ENCODE data around the gene TEKT2. TPM values are rescaled to one million over a fixed set of nuclear protein-coding genes. Genes with fewer than 3 reads are reported as not detected.

Gene TEKT2
- total and polyA plus RNA-seq, 2 of the 8 experiments (the other 6 are each of a cell fraction or from before 2014, with no cell fraction given), result 1.6 to 1.7 TPM

DNA sequence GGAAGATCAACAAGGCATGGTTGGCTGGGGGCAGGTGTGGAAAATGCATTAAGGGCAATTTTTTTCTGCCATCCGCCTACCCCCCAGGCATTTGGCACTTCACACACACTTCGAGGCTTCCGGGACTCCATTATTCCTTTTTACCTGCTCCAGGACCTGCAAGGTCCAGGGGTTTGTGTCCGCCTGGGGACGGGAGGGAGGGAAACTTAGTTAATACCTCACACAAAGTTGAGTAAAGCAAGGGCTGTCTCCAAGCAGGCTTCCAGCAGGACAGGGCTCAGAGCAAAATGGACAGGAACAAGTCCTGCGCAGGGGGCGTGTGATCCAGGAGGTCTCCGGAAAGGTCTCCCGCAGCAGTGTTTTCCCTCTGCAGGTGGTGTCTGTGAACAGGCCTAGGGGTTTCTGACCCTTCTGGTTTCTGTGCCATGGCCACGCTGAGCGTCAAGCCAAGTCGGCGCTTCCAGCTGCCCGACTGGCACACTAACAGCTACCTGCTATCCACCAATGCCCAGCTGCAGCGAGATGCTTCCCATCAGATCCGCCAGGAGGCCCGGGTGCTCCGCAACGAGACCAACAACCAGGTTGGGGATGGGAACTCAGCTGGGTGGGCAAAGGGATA is 712 bp downstream of the TEKT2 start:
- peak overlapping the region; percentile 33; the same call in 1 of the 2 replicates for H3K27ac ChIP-seq (ENCODE audit: low read depth, low read length)
- no peak overlapping the region for H2AK5ac ChIP-seq (ENCODE audit: low read depth, low read length)
- no peak overlapping the region for H4K91ac ChIP-seq (replicated peaks; ENCODE audit: insufficient read length, low read length)
- peaks cover 0 to 5% of the 10 kb centered on the region in 2 experiments; a peak in 2 of 4 replicates for H3K79me2 ChIP-seq (ENCODE audit: control insufficient read depth in 1 of 2, insufficient read depth in 2 of 2, low read length in 2 of 2)
- H3K14ac ChIP-seq (ENCODE audit: insufficient read length), result no peak overlapping the region
- H3K23me2 ChIP-seq (ENCODE audit: low read depth, low read length), result peaks cover 11% of the 10 kb centered on the region; the same call in 1 of the 2 replicates
- no peak overlapping the region for H3K56ac ChIP-seq (replicated peaks; ENCODE audit: insufficient read length, low read depth, low read length)
- TF ChIP-seq POLR2A (IDR thresholded peaks at IDR 0.05; ENCODE audit: control extremely low read depth in 1 of 2, low read depth in 2 of 2, low read length in 2 of 2), result 0 out of 3 replicates have a peak, but pooled peaks of 1 of the 2 experiments have one; percentile 1
- TF ChIP-seq KDM4A (IDR thresholded peaks at IDR 0.05; ENCODE audit: low read depth, low read length, severe bottlenecking), result peak; percentile 2
- no peak for TF ChIP-seq FOSL1 (IDR thresholded peaks at IDR 0.05; ENCODE audit: insufficient read depth, low read depth, low read length)
- H2BK15ac ChIP-seq (ENCODE audit: low read length), result no peak overlapping the region
- H2BK5ac ChIP-seq (ENCODE audit: low read depth, low read length), result peak overlapping the region; percentile 35; the same call in 1 of the 2 replicates
- no peak overlapping the region for H2AFZ ChIP-seq (ENCODE audit: low read length)
- peak overlapping the region; percentile 22 to 72 (median 64) for H3K4me3 ChIP-seq (ENCODE audit: extremely low read depth in 1 of 4, insufficient read depth in 2 of 4, low read depth in 3 of 4, low read length in 4 of 4)
- WGBS, 2 experiments (ENCODE audit: extremely low coverage in 1 of 2, insufficient coverage in 1 of 2, insufficient read length in 1 of 2, insufficient replicate concordance in 2 of 2, low coverage in 1 of 2, low lambda C conversion rate in 2 of 2, missing lambda C conversion rate in 1 of 2), result 65% methylated on average over 19 of the region's 19 CpGs; no CpG with 5 or more reads in 1 of the 2 experiments
- H3K9ac ChIP-seq (replicated peaks in 1 of 4; ENCODE audit: extremely low read depth in 1 of 4, low read depth in 3 of 4, low read length in 3 of 4), result peak overlapping the region in 2 of 4 experiments; percentile 71 to 73; a peak in 3 of 7 replicates
- peaks cover 0 to 4% of the 10 kb centered on the region in 2 experiments for H4K20me1 ChIP-seq (replicated peaks in 1 of 2; ENCODE audit: control insufficient read depth in 1 of 2, insufficient read depth in 2 of 2, low read length in 2 of 2)
- peaks cover 0 to 17% (median 11%) of the 10 kb centered on the region in 4 experiments; a peak in 5 of 7 replicates for H3K4me1 ChIP-seq (replicated peaks in 1 of 4; ENCODE audit: control insufficient read depth in 3 of 4, insufficient read depth in 4 of 4, low read length in 3 of 4)
- H3K36me3 ChIP-seq (ENCODE audit: control insufficient read depth in 2 of 4, insufficient read depth in 4 of 4, low read length in 3 of 4), result no peaks in the 10 kb centered on the region
- H3K27me3 ChIP-seq (replicated peaks in 1 of 4; ENCODE audit: control insufficient read depth in 3 of 4, extremely low read depth in 1 of 4, insufficient read depth in 3 of 4, low read length in 3 of 4), result peaks cover 0 to 3% (median 0%) of the 10 kb centered on the region in 4 experiments; a peak in 2 of 7 replicates
- FAIRE-seq (no peak), DNase-seq (ENCODE audit: low read depth in 1 of 2, low spot score in 2 of 2) (peak in 1 of 2 experiments; percentile 55)
- ChIA-PET POLR2A (ENCODE audit: partially characterized antibody) (interaction anchor here (0.9 to 1.5 kb wide), 3 partner anchors 11 to 64 kb away, joined by 3 to 4 read pairs (median 4); partner anchors contain the start of gene TRAPPC3), CTCF (ENCODE audit: partially characterized antibody) (interaction anchor here (1.4 to 4.0 kb wide), 2 partner anchors 12 to 171 kb away, joined by 5 to 38 read pairs; no protein-coding TSS in a partner anchor)
- H2BK120ac ChIP-seq (replicated peaks; ENCODE audit: low read depth, low read length), result no peak overlapping the region
- H2BK12ac ChIP-seq (ENCODE audit: low read depth, low read length), result no peak overlapping the region
- H4K8ac ChIP-seq (ENCODE audit: extremely low read depth, insufficient read depth, low read length), result peak overlapping the region; percentile 11
- no peak overlapping the region for H2BK20ac ChIP-seq (ENCODE audit: low read length)
- H3K23ac ChIP-seq (ENCODE audit: insufficient read length), result no peak overlapping the region
- peak overlapping the region; percentile 55 to 79 for H3K4me2 ChIP-seq (ENCODE audit: insufficient read depth in 1 of 2, low read depth in 2 of 2, low read length in 2 of 2)
- no peak overlapping the region for H3K18ac ChIP-seq (ENCODE audit: extremely low read depth, low read length)
- peaks cover 1% of the 10 kb centered on the region; the same call in 1 of the 2 replicates for H3K79me1 ChIP-seq (ENCODE audit: low read depth, low read length)
- no peak overlapping the region for H3K4ac ChIP-seq (replicated peaks; ENCODE audit: insufficient read length, low read depth, low read length)
- H3K9me3 ChIP-seq (ENCODE audit: insufficient read depth in 2 of 2, low read depth in 1 of 2, low read length in 1 of 2), result no peaks in the 10 kb centered on the region
- no peak overlapping the region for H4K5ac ChIP-seq (ENCODE audit: insufficient read length, low read depth, low read length)
